OCI-LY1 (cell line): ENCODE measurements around the gene FDX1.

Experiments used
- H2AFZ ChIP-seq: fragments of 200-600 bp; sonication (generic), shearing (Covaris generic); 2 replicates; pipeline ENCODE4 v1.6.0; 2014; ENCODE audit warnings: antibody characterized with exemption, mild to moderate bottlenecking, low read length
- H3F3A ChIP-seq: fragments of 200-600 bp; sonication (generic), shearing (Covaris generic); 2 replicates; pipeline ENCODE4 v1.6.0; 2014; ENCODE audit warnings: mild to moderate bottlenecking, antibody characterized with exemption, low read length, moderate library complexity; ENCODE audit not compliant: insufficient read depth
- H3K27ac ChIP-seq: fragments of 200-600 bp; sonication (generic); 2 replicates; pipeline ENCODE4 v1.5.1; 2014; ENCODE audit warnings: low read length, mixed run types, mild to moderate bottlenecking, low read depth; ENCODE audit not compliant: poor library complexity, severe bottlenecking
- H3K27me3 ChIP-seq: fragments of 200-600 bp; sonication (generic); 2 replicates; pipeline ENCODE4 v1.6.0; 2014; ENCODE audit warnings: antibody characterized with exemption, mild to moderate bottlenecking, low read length, moderate library complexity; ENCODE audit not compliant: insufficient read depth
- H3K36me3 ChIP-seq: fragments of 200-600 bp; sonication (generic); 2 replicates; pipeline ENCODE4 v1.6.1; 2014; ENCODE audit warnings: mild to moderate bottlenecking, antibody characterized with exemption, low read length, moderate library complexity, mixed read lengths; ENCODE audit not compliant: insufficient read depth
- H3K4me1 ChIP-seq: fragments of 200-600 bp; sonication (generic); 2 replicates; pipeline ENCODE4 v1.5.1; 2014; ENCODE audit warnings: mild to moderate bottlenecking, low read length, moderate library complexity; ENCODE audit not compliant: insufficient read depth, severe bottlenecking
- H3K4me2 ChIP-seq: fragments of 200-600 bp; sonication (generic), shearing (Covaris generic); 2 replicates; pipeline ENCODE4 v1.6.1; 2014; ENCODE audit warnings: low read length
- H3K4me3 ChIP-seq: fragments of 200-600 bp; sonication (generic); 2 replicates; pipeline ENCODE4 v1.5.1; 2014; ENCODE audit warnings: low read length, low read depth, mild to moderate bottlenecking, mixed read lengths; ENCODE audit not compliant: poor library complexity, severe bottlenecking
- H3K79me2 ChIP-seq: fragments of 200-600 bp; shearing (Covaris generic); 2 replicates; pipeline ENCODE4 v1.6.1; 2016; ENCODE audit warnings: mixed run types, low read length, mixed read lengths; ENCODE audit not compliant: insufficient read depth
- H3K9ac ChIP-seq: fragments of 200-600 bp; sonication (generic), shearing (Covaris generic); 2 replicates; pipeline ENCODE4 v1.6.1; 2014; ENCODE audit warnings: mild to moderate bottlenecking, low read length, mixed read lengths
- H3K9me2 ChIP-seq: fragments of 200-600 bp; sonication (generic), shearing (Covaris generic); 2 replicates; pipeline ENCODE4 v1.6.1; 2014; ENCODE audit warnings: low read depth, mild to moderate bottlenecking, low read length, mixed read lengths
- H3K9me3 ChIP-seq: fragments of 200-600 bp; shearing (Covaris generic); 2 replicates; pipeline ENCODE4 v1.6.1; 2014; ENCODE audit warnings: low read length, mixed read lengths
- H4K20me1 ChIP-seq: fragments of 200-600 bp; sonication (generic), shearing (Covaris generic); 2 replicates; pipeline ENCODE4 v1.6.0; 2016; ENCODE audit warnings: mild to moderate bottlenecking, low read length; ENCODE audit not compliant: insufficient read depth
- CTCF ChIP-seq: fragments of 200-600 bp; sonication (generic), shearing (Covaris generic); IDR thresholded peaks from 2 replicates; pipeline ENCODE4 v1.5.1; 2017; ENCODE audit warnings: mild to moderate bottlenecking, antibody characterized with exemption, low read length, moderate library complexity, mixed read lengths
- EZH2 ChIP-seq: fragments of 200-600 bp; sonication (generic), shearing (Covaris generic); IDR thresholded peaks from 2 replicates; pipeline ENCODE4 v1.8.0; 2017; ENCODE audit warnings: borderline replicate concordance, mixed run types, mild to moderate bottlenecking, antibody characterized with exemption, low read length, moderate library complexity, mixed read lengths

The FDX1 gene

DNA sequence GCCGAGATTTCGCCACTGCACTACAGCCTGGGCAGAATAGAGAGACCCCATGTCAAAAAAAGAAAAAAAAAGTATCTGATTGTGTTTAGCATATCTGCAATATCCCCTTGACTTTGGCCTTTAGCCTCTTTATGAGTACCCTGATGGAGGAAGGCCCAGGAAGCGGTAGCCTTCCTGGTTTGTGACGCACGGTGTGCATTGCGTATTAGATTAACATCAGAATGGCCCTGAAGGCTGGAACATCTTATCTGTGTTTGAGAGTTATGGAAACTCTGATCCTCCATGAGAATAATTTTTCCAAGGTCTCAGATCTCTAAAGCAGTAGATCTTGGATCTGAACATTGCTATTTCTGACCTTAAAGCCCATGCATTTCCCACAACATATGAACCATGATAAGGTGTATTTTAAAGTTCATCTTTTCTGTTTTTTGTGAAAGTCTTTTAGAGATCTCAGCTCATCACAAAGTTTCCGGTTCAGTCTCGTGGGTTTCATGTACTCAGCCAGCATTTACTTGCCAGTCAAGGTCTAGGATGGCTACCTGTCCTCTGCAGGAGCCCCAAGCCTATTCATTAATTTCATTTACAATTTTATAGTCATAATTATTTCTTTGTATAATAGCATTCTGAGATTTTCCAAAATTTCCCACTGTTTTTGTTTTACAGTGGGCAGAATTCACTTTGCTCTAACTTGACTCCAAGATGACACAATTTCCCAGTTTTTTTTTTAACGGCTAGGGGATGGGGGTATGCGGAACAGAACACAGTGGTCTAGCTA, 605 bp upstream of the FDX1 start:
- Histone ChIP-seq H3K4me1 (peaks cover 39% of the 10 kb centered on the region), H3K9me2 (no peaks in the 10 kb centered on the region), H3K36me3 (no peaks in the 10 kb centered on the region), H3K79me2 (peaks cover 38% of the 10 kb centered on the region), H3K27ac (peak overlapping the region; percentile 29), H2AFZ (peak overlapping the region; percentile 51), H4K20me1 (no peaks in the 10 kb centered on the region), H3K4me2 (peak overlapping the region; percentile 72), H3K4me3 (peak overlapping the region; percentile 77), H3K9ac (peak overlapping the region; percentile 89), H3F3A (peaks cover 9% of the 10 kb centered on the region; the same call in 1 of the 2 replicates), H3K27me3 (no peaks in the 10 kb centered on the region), H3K9me3 (no peaks in the 10 kb centered on the region)
- TF ChIP-seq CTCF (no peak), EZH2 (no peak)

DNA sequence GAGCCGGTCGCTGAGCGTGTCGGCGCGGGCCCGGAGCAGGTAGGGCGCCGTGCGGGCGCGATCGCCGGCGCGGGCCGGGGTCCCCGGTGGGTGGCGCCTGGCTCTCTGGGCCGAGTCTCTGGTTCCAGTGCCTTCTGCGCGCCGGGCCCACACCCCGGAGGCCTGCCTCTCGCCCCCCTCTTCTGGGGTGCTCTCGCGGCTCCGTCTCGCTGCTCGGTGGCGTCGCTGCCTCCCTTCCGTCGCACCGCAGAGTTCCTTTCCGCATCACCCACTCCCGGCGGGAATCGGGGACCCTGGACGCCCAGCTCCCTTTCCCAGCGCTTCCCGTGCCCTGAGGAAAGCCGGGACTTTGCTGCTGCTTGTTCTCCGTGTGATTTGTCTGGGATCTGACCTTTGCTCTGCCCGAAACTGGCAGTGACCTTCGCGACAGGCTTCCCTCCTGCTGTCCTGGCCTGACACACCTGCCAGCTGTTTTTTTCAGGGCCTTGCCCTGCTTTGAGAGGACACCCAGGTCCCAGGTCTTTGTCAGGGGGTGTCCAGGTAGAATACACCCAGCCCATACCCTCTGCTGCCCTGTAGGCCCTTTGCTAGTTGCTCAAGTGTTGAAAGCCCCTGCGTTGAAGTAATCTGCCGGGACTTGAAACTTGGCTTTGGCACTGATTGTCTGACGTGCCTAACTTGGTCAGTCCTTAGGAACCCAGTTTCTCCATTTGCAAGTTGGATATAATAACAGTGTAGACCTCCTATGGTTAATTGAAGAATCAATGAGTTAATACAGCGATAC, 711 bp downstream of the FDX1 start:
- no peaks in the 10 kb centered on the region for H3K9me3 ChIP-seq
- H3K9ac ChIP-seq = peak overlapping the region; percentile 89
- H3K4me3 ChIP-seq = peak overlapping the region; percentile 77
- peak overlapping the region; percentile 72 for H3K4me2 ChIP-seq
- TF ChIP-seq CTCF = 0 out of 2 replicates have a peak, but pooled peaks have one; percentile 13
- no peak for TF ChIP-seq EZH2
- H3F3A ChIP-seq = peaks cover 9% of the 10 kb centered on the region; the same call in 1 of the 2 replicates
- peaks cover 51% of the 10 kb centered on the region for H3K79me2 ChIP-seq
- no peaks in the 10 kb centered on the region for H4K20me1 ChIP-seq
- H3K36me3 ChIP-seq = no peaks in the 10 kb centered on the region
- H3K4me1 ChIP-seq = peaks cover 42% of the 10 kb centered on the region
- no peaks in the 10 kb centered on the region for H3K9me2 ChIP-seq
- no peak overlapping the region for H2AFZ ChIP-seq
- H3K27me3 ChIP-seq = no peaks in the 10 kb centered on the region
- peak overlapping the region; percentile 68 for H3K27ac ChIP-seq

GRCh38 chr11:110431051-110431672, 1.4 kb downstream of the FDX1 start:
- Histone ChIP-seq H4K20me1 (no peaks in the 10 kb centered on the region), H3K9me2 (no peaks in the 10 kb centered on the region), H3K27ac (peak overlapping the region; percentile 68), H3K36me3 (peaks cover 3% of the 10 kb centered on the region; the same call in 1 of the 2 replicates), H3K4me2 (peak overlapping the region; percentile 72), H3F3A (peaks cover 9% of the 10 kb centered on the region; the same call in 1 of the 2 replicates), H3K9me3 (no peaks in the 10 kb centered on the region), H3K79me2 (peaks cover 58% of the 10 kb centered on the region), H3K27me3 (no peaks in the 10 kb centered on the region), H3K9ac (peak overlapping the region; percentile 89), H3K4me3 (peak overlapping the region; percentile 77), H3K4me1 (peaks cover 49% of the 10 kb centered on the region), H2AFZ (no peak overlapping the region)
- TF ChIP-seq CTCF (no peak), EZH2 (no peak)
